Stimulated activated CD4-positive, alpha-beta T cell treated with anti-CD3 and anti-CD28 coated beads, Interleukin-4, amount 100 ng/mL, for 24 hours (primary cell): ENCODE results near the gene LGMN.
"Not testable (repeated sequence)": the region's sequence is repeated elsewhere in the genome, so short reads cannot be mapped to it uniquely, and the experiment has no call there.

ENCODE experiments used
- DNase-seq: peaks from one replicate; pipeline ENCODE4 v3.0.0-alpha.2; 2020

The LGMN gene

GRCh38 chr14:92692822-92693226, 55.6 kb downstream of the LGMN start:
- DNase-seq: no peak

GRCh38 chr14:92690171-92691011, 58.0 kb downstream of the LGMN start:
- DNase-seq: no peak

- DNase-seq: no peak
These were observed 59.7 kb downstream of the LGMN start for GRCh38 chr14:92688434-92689375.

GRCh38 chr14:92687681-92688433, 60.6 kb downstream of the LGMN start:
- DNase-seq: no peak

GRCh38 chr14:92686900-92687427, 61.5 kb downstream of the LGMN start:
- peak; percentile 66 for DNase-seq

GRCh38 chr14:92686411-92686899, 62.0 kb downstream of the LGMN start:
- DNase-seq: no peak

GRCh38 chr14:92685784-92686355, 62.6 kb downstream of the LGMN start:
- DNase-seq: no peak

- DNase-seq: no peak
These were observed 63.4 kb downstream of the LGMN start for GRCh38 chr14:92684801-92685560.

GRCh38 chr14:92683041-92683440, 65.4 kb downstream of the LGMN start:
- DNase-seq: no peak

GRCh38 chr14:92680781-92681650, 67.4 kb downstream of the LGMN start:
- peak; percentile 79 for DNase-seq

- not testable (repeated sequence) for DNase-seq
These were observed 68.1 kb downstream of the LGMN start for GRCh38 chr14:92680330-92680729.

GRCh38 chr14:92679246-92679645, 69.2 kb downstream of the LGMN start:
- DNase-seq: no peak

- DNase-seq: no peak
These were observed 69.7 kb downstream of the LGMN start for GRCh38 chr14:92678766-92679165.

- DNase-seq: no peak
These were observed 70.5 kb downstream of the LGMN start for GRCh38 chr14:92677955-92678354.

GRCh38 chr14:92677087-92677668, 71.2 kb downstream of the LGMN start:
- peak; percentile 68 for DNase-seq

- DNase-seq: no peak
These were observed 71.9 kb downstream of the LGMN start for GRCh38 chr14:92676403-92677086.

- no peak for DNase-seq
These were observed 72.5 kb downstream of the LGMN start for GRCh38 chr14:92675976-92676375.

GRCh38 chr14:92675421-92675820, 73.0 kb downstream of the LGMN start:
- no peak for DNase-seq

GRCh38 chr14:92673601-92674150, 74.8 kb downstream of the LGMN start:
- DNase-seq: no peak
